ENCODE results near the gene DNAJC17.

The DNAJC17 gene

GRCh38 chr15:40787991-40788390 lies 19.3 kb downstream of the DNAJC17 start:
- DNase-seq, result no peak

GRCh38 chr15:40787344-40787841 lies 19.9 kb downstream of the DNAJC17 start:
- DNase-seq, result peak; percentile 76

GRCh38 chr15:40785814-40786213 lies 21.5 kb downstream of the DNAJC17 start:
- no peak for DNase-seq

GRCh38 chr15:40785164-40785563 lies 22.1 kb downstream of the DNAJC17 start:
- no peak for DNase-seq

GRCh38 chr15:40782609-40783227 lies 24.6 kb downstream of the DNAJC17 start:
- no peak for DNase-seq

- DNase-seq, result no peak
Measured at GRCh38 chr15:40776537-40777141, 30.6 kb downstream of the DNAJC17 start.

- no peak for DNase-seq
Measured at GRCh38 chr15:40775740-40776536, 31.3 kb downstream of the DNAJC17 start.

- DNase-seq, result no peak
Measured at GRCh38 chr15:40775007-40775406, 32.3 kb downstream of the DNAJC17 start.

GRCh38 chr15:40773902-40774301 lies 33.4 kb downstream of the DNAJC17 start:
- DNase-seq, result no peak

- no peak for DNase-seq
Measured at GRCh38 chr15:40773496-40773895, 33.8 kb downstream of the DNAJC17 start.

- no peak for DNase-seq
Measured at GRCh38 chr15:40772014-40772413, 35.3 kb downstream of the DNAJC17 start.

- no peak for DNase-seq
Measured at GRCh38 chr15:40771242-40771641, 36.0 kb downstream of the DNAJC17 start.

- no peak for DNase-seq
Measured at GRCh38 chr15:40770147-40770721, 37.0 kb downstream of the DNAJC17 start.

GRCh38 chr15:40769274-40770146 lies 37.8 kb downstream of the DNAJC17 start, which contains the start of gene C15orf62:
TSS of gene C15orf62 (plus strand) at chr15:40769980. CDS start at chr15:40770496, 516 bp downstream.
- no peak for DNase-seq

GRCh38 chr15:40768521-40769273 lies 38.6 kb downstream of the DNAJC17 start:
- DNase-seq, result no peak

- no peak for DNase-seq
Measured at GRCh38 chr15:40767838-40768500, 39.3 kb downstream of the DNAJC17 start.

GRCh38 chr15:40766906-40767837 lies 40.1 kb downstream of the DNAJC17 start:
- no peak for DNase-seq

GRCh38 chr15:40766194-40766815 lies 41.0 kb downstream of the DNAJC17 start:
- no peak for DNase-seq

GRCh38 chr15:40764629-40765103 lies 42.6 kb downstream of the DNAJC17 start:
- DNase-seq, result no peak

Measured in NCI-H1417 treated with DMSO at 0.1 percent for 48 hours (cell line).